Activated gamma-delta T cell (primary cell): ENCODE measurements around the gene CNPY1.

Experiments
- DNase-seq: peaks from one replicate; lab custom pipeline; 2025; lab: John Stamatoyannopoulos, UW

Gene CNPY1

DNA sequence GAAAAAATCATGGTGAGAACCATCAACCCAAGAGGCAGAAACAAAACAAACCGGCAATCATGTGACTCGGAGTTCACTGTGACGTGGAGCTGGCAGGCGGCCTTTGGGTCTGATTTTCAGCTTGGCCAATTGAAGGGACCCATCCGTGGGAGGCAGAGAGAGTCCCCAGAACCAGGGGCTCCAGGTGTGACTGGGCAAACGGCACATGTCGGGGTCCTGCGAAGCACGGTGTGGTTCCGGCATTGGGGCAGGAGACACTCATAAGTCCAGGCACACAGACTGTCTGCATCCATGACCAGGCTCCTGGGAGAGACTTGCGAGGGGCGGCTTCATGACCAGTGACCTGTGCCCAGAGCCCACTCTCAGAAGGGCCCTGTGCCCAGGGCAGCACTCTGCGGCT, 12.6 kb upstream of the CNPY1 start:
- DNase-seq = no peak

DNA sequence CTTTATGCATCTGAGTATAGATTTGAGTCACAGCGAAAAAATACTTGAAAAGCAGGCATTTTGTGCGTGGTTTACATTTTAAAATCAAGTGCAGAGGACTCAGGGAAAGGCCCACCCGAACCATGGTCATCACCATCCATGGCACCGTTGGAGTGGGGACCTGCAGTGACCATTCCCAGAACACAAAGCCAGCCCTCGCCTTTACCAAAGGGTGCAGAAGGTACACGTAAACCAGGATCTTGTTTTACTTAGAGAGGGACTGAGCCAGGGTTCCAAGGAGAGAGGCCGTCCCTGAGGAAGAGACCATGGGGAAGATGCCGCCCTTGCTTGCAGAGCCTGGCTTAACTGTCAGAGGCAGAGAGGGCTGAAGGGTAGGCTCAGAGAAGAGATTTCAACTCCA, 12.0 kb upstream of the CNPY1 start:
- DNase-seq = no peak

DNA sequence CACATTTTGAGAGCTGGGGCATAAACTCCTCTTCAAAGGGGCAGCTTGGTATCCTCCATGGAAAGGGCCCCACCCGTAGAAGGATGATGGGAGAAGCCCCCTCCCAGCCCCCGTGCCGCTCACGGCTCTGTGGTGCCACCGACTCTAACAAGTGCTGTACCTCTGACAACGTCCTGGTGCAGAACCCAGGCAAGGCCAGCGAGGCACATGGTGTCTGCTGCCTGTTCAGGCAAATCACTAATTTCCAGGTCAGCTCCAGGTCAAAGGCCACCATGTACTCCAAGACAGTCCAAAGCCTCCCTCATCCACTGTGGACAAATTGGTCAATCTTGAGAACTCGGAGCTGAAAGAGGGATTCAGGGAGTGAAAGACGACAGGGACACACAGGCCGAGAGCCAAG, 11.4 kb upstream of the CNPY1 start:
- DNase-seq = no peak

DNA sequence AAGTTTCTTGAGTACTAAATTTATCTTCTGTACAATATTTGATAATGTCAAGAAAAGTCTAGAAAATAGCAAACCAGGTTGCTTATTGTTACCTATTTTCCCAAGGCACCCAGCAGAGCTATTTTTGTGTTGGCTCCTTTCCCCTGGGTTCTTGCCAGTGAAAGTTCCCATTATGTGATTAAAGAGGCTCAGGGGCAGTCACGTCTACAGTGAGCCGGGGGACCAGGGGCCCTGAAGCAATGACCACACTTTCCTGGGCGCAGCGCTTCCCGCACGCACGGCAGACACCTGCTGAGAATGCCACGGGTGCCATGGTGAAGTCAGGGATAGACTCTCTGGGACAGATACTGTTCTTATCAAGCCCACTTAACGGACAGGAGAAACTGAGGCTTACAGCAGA, 10.4 kb upstream of the CNPY1 start:
- no peak for DNase-seq

DNA sequence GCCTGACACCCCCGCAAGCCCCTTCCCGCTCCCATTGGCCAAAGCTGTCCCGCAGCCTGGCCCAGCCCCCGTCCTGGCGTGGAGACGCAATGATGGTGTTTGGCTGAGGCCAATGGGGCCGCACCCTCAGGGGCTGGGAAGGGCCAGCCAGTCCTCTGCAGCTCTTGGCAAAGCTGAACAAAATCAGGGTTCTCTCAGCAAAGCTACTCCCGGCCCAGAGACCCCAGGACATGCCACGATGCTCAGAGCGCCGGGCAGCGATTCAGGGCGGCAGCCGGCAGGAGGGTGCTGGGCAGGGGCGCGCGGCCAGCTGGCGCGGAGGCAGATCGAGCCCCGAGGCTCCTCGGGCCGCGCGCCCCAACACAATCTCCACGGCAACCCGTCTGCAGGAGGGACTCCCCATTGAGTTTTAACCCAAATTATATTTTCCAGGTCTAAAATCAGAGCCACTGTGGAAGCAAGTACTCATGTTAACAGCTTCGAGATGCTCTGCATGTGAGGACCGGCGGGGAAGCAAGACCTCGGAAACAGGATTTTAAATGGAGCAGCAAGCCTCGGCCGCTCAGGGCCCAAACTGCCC, 8.8 kb upstream of the CNPY1 start:
- no peak for DNase-seq

DNA sequence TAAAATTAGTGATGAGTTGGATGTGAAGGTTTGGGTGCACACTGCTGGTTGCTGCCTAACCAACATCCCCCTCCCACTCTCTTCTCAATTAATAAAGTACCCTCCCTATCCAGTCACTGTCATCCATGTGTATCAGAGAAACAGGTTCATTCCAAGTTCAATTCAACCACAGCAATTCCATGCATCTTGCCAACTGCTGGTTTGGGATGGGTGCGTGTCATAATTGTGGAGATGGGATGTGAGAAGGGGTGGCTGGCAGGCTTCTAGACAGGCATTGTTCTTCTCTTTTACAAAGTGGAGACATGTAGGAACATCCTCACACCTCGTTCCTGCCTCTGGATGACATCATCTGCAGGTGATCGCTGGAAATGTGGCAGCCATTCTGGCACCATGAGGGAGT, 7.5 kb upstream of the CNPY1 start:
- DNase-seq = no peak

DNA sequence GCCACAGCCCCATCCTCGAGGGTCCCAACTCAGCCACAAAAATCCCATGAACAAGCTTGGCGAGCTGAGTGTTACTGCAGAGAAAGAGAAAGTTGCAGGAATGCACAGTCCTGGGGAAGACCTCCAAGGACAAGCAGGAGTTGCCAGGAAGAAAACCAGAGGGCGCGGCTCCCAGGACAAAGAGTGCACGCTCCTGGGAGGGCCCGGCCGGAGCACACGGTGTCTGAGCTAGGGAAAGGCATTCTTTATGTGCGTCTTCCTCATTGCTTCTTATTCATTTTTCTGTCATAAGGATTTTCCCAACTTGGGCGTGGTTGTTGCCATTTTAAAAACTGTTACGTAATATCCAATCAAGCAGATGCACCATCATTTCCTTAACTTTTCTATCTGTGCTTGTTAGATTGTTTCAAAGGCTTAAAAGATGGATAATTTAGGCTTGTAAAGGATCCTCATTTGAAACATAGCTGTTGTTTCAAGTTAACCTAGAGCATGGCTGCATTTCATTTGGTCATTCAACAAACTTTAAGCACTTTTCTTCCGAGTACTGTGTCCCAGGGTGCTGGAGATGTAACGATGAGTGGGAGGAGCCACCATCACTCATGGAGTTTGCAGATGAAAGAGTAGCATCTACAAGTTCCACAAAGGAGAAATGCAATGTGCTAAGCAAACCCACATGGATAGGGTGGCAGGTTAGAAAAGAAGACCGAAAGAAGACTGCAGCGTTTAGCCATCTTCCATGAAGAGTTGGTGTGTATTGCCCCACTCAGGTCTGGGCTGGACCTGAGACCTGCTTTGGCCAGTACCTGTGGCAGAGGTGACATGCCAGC, 5.6 kb upstream of the CNPY1 start:
- no peak for DNase-seq

DNA sequence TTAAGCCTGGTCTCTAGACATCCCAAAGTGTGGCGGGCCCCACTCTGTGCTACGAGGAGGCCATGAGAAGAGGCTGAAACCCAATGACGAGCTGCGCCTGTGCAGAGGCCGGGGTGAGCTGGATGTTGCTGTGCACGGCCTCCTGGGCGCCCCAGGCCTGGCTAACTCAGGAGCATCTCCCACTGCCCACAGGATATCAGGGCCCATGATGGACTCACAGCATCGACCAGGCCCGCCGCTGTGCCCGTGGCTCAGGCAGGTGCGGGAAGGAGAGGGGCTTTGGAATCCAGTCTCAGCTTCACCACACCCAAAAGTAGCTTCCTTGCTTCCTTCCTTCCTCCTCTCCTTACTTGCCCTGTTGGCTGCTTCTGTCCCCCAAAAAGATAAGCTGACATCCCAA, 4.6 kb upstream of the CNPY1 start:
- no peak for DNase-seq

DNA sequence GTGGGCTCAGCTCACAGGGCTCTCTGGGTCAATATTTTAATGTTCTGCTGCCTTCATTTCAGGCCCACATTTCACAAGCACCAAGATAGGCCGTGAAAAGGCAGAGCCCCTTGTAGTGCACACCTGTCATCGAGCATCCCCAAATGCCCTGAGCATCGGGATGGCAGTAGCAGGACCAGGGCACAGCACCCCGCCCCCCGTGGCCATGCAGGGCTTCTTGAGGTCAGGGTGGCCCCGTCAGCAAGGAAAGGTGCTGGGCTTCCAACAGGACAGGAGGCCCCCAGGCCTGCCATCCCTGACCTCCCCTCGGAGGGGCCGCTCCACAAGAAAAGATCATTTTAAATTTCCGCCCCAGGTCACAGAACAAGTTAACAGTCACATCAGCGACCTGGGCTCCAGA, 2.9 kb upstream of the CNPY1 start:
- DNase-seq = no peak

DNA sequence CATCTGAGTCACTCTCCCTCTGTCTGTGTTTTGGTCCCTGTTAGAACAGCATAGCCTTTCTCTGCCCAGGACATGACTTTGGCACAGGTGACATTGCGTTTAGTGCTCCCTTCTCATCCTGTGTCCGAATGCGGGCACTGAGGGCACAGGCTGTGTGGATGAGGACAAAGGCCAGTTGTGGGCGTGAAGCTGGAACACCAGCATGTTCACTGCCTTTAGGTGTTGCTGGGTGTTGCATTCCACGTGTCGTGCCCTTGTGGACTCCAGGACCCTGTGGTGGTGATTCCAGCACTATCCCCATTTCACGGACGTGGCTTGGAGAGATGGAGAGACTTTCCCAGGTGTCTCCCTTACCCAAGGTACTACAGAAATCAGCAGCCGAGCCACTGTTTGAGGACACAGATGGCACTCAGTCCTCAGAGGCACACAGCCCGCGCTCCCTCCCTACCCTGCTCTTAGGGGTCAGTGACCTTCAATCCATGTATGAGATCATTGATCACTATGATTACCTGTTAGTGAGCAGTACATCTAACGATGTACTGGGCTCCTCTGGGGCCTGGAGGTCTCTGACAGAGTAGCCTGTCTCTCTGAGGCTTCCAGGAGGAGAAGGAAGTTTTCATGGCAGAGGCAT, 917 bp upstream of the CNPY1 start:
- DNase-seq = no peak

DNA sequence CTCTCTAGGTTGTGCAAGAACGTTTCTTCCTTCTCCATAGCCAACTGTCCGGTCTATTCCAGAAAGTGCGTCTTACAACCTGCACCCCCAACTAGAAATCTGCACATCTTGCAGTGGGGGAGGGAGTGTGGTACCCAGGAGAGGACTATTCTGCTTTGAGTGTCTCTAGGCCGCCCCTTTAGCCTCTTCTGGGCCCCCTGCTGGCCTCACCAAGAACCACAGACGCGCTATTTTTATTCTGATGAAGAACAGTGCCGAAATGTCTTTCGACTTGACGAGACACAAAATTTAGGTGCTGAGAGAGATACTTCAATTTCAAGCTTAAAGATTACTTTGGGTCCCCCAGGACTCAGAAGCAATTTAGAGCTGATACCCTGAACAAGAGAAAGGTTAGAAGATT, 1.0 kb downstream of the CNPY1 start:
- DNase-seq = no peak

DNA sequence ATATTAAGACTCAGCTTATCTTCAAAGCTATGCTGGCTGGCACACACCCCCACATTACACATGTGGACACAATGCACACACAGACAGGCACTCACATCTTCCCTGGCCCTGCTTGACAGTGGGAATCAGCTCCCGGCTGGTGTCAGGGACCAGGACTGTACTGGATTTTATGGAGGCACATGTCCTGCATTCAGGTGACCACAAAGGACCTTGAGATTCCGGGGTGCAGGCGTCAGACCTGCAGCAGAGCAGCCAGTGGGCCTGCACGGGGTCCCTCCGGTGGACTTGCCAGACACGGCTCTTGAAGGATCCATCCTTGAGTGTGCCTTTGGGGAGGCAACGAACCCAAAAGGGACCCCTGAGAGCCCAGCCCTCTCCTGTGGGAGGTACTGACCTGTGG, 1.9 kb downstream of the CNPY1 start:
- no peak for DNase-seq

DNA sequence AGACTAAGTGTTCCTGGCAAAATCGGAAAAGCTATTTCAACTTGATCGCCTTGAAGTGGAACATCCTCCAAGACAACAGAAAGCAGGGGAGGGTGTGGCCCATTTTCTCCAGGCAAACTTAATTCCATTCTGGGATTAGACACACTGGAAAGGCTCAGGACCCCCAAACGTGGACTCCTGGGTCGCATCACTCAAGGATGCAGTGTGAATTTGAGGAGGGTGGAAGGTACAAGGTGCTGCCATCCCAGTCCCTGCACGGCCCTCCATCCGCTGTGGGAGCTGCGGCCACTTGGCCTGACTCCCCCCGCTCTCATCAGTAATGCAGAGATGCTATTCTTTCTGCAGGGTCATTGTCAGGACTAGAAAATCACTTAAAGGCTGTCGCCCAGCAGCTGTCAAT, 2.4 kb downstream of the CNPY1 start:
- no peak for DNase-seq

DNA sequence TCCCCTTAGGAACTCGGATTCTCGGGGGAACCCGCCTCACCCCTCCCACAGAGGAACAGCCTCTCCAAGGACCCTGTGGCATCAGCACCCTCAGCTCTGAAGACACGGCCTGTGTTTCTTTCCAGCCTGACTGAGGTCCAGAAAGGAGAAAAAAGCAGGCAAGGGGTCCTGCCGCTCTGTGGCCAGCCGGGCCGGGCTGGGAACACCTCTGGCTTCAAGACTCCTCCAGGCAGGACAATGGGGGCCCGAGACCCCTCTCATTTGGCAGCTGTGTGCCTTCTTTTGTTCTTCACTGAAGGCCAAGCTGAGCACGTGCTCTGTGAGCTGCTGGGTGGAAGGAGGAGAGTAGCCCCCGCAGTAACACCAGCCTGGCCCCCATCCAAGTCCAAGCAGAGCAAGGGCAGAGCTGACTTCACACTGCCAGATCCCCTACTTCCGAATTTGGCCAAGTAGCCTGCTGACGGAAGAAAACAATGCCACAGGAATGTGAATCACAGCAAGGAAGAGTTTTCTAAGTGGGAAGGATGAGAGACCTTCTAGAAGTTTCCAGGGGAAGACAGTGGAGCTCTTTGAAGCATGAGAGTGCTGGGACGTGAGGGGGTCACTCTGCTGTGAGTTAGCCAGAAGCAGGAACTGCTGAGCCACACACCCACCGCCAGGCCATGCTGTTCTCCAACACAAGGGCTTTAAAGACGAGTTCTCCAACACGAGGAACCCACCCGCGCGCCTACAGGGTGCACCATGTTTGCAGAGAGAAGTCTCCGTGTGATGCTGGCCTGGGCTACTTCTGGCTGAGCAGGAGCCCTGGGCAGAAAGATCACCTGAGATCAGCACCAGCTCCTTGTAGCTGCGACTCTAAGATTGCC, 3.1 kb downstream of the CNPY1 start:
- no peak for DNase-seq

DNA sequence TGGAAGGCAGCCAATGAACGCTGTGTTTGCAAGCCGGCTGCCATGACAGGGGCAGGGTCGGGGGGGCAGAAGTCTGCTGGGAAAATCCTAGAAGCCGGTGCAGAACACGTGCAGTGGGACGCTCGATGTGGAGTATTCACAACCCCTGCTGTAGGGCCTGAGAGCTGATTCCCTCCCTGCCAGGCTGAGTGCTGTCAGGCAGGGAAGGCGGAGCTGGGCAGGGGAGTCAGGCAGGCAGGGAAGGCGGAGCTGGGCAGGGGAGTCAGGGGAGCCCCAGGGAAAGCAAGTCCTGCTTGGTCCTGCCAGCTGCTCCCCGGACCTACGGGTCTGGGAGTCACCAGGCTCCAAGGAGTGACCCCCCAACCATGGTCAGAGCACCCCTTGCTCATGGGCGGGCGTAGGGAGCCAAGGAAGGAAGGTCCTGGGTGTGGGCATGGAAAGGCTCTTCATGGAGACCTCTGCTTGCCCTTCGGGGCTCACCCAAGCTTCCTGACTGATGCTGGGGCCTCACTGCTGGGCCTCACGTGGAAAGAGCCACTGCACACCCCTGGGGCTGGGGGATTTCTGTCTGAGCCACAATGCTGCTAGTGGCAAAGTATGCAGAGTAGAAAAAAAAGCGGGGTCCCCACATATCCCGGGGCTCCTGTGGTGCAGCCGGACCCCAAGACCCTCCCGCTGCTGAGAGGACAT, 4.2 kb downstream of the CNPY1 start:
- DNase-seq = no peak

DNA sequence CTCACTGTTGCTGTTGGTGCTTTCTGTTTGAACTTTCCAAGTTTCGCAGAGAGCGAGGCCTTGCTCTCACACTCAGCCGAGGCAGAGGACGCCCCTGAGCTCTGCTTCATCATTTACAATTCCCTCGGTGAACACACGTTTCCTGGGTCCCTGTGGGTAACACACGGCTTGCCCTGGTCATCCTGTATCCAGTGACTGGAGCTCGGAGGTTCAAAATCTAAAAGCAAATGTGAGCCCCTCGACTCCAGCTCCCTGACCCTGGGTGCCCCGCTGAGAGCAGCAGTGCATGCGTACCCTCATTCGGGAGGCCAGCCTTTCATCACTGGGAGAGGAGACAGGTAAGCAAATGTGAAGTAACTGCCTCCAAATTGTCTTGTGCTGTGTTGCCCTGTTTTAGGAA, 5.8 kb downstream of the CNPY1 start:
- no peak for DNase-seq

DNA sequence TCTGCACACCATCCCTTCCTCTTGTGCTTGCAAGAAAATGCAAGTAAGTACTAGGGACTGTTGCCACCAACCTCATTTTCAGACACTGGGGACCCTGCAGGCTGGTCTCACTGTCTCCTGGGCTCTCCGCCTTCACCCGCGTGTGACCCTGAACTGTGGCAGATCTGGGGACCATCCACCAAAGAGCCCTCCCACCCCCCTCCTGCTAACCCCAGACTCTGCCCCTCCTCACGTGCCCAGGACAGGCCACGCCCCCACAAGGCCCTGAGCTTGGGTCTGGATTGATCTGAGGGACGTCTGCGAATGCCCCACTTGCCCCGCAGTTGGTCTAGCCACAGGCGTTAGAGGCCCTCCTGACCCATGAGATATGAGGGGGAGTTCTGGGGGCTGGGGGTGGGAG, 8.1 kb downstream of the CNPY1 start:
- no peak for DNase-seq

DNA sequence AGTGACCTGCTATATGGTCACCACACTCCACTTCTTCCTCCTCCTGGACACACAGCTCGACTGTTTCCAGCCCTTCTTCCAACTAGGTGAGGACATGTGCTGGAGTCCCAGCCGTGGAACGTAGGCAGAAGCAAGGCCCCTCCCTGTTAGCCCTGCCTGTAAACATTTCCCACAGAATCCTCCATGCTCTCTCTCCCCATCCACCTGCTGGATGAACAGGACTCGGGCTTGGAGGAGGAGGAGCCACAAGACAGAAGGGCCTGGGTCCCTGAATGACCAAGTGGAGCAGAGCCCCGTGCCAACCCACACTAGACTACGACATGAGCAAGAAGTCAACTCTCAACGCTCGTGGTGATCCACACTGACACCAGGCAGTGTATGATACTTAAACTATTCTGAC, 9.9 kb downstream of the CNPY1 start:
- no peak for DNase-seq

DNA sequence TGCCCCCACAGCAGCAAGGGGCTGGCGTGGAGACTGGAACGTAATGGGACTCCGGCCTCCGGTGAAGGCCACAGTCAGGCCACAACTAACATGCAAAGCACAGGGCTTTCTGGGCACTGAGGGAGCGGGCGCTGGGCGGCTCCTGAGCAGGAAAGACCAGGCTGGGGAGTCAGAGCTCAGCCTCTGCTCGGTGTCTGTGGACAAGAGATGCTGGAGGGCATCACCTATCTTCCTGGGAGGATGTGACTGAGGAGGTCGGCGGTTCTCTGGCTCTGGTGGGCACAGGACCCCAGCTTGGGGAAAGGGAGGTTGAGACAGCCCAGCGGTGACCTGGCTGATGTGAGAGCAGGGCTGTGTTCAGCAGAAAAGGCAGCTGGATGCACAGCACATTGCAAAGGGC, 11.7 kb downstream of the CNPY1 start:
- no peak for DNase-seq

DNA sequence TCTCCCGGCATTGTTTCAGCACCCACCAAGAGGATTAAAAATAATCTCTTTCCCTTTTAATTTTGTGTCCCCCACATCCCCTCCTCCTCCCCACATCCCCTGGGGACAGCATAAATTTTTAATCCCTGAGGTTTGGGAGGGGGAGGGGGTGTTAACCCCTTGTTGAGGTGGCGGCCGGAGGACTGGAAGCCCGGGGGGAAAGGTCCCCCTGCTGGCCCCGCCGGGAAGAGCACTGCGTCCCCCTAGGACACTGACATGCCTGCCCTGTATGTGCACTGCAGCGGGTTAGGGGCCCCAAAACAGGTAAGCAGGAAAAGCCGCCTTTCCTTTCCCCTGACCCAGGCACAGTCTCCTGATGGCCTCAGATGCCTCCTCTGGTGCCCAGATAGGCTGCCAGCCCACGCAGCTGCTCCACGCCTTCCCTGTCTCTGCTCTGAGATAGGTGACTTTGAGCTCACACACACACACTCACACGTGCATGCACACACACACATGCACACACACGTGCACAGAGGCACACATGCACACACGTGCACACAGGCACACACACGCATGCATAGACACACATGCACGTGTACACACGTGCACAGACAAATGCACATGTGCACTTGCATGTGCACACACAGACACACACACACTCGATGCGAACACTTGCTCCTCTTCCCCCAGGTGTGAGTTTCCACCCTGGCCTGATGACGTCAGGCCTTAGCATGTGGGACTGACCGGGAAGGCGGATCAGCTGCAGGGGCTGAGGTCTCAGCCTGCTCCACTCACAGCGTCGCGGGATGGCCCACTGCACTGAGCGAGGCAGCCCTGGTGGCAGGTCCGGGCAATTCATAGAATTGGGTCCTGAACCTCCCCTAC, 12.3 kb downstream of the CNPY1 start:
- DNase-seq = no peak
